AG10803 (cell line): ENCODE results near the gene ATAD3C.
"Not testable (repeated sequence)": the region's sequence is repeated elsewhere in the genome, so short reads cannot be mapped to it uniquely, and the experiment has no call there.

Experiments
- DNase-seq: peaks from one replicate; pipeline ENCODE4 v3.0.0; 2010; ENCODE audit warnings: low read depth
- H3K4me3 ChIP-seq: 2 replicates; pipeline ENCODE4 v1.5.1; 2011; ENCODE audit warnings: mild to moderate bottlenecking, low read length, control low read depth
- TF ChIP-seq, protein P1 (sequence below): conservative IDR thresholded peaks from 2 replicates; pipeline ENCODE4 v1.5.1; 2011; ENCODE audit warnings: mild to moderate bottlenecking, low read length, control low read depth, inconsistent platforms

Gene ATAD3C

DNA sequence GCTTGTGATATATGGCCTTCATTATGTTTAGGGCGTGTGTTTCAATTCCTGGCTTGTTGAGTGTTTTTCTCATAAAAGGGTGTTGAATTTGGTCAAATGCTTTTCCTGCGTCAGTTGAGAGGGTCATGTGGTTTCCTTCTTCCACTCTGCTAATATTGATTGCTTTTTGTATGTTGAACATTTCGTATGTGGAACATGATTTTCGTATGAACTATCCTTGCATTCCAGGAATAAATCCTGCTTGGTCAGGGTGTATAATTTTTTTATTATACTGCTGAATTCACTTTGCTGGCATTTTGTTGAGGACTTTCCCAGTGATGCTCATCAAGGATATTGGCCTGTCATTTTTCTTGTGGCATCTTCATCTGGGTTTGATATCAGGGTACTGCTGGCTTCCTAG, 57.8 kb downstream of the ATAD3C start:
- DNase-seq: no peak
- TF ChIP-seq, protein P1, sequence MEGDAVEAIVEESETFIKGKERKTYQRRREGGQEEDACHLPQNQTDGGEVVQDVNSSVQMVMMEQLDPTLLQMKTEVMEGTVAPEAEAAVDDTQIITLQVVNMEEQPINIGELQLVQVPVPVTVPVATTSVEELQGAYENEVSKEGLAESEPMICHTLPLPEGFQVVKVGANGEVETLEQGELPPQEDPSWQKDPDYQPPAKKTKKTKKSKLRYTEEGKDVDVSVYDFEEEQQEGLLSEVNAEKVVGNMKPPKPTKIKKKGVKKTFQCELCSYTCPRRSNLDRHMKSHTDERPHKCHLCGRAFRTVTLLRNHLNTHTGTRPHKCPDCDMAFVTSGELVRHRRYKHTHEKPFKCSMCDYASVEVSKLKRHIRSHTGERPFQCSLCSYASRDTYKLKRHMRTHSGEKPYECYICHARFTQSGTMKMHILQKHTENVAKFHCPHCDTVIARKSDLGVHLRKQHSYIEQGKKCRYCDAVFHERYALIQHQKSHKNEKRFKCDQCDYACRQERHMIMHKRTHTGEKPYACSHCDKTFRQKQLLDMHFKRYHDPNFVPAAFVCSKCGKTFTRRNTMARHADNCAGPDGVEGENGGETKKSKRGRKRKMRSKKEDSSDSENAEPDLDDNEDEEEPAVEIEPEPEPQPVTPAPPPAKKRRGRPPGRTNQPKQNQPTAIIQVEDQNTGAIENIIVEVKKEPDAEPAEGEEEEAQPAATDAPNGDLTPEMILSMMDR: no peak
- no peak overlapping the region for H3K4me3 ChIP-seq

DNA sequence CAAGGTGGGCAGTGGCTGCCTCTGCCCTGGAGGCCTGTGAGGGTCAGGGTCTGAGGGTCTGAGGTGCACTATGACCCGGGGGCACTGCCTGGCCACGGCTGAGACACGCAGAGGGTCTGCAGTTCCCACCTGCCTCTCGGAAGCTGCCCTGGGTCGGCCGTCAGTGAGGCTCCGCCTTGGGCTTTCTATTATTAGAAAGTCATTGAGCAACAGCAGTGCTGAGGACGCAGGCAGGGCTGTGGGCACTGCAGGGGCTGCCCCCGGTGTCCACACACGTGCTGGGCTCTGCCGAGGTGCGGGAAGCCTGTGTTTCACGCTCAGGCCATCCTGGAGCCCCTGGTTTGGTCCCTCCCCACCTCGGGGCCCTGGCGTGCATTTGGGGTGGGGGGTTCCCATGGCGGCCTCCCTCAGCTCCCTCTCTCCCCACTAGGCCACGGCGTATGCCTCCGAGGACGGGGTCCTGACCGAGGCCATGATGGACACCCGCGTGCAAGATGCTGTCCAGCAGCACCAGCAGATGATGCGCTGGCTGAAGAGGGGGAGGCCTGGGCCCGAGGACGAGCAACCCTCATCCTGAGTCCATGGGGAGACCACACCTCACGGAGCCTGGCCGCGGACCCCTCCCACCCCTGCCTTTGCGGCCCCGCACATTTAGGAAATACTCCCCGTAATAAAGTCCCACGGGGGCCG, 59.4 kb downstream of the ATAD3C start:
- not testable (repeated sequence) for DNase-seq

GRCh38 chr1:1509465-1509850, 60.0 kb downstream of the ATAD3C start:
- not testable (repeated sequence) for DNase-seq, H3K4me3 ChIP-seq

More for the DNA sequence above, 59.4 kb downstream of the ATAD3C start:
- not testable (repeated sequence) for H3K4me3 ChIP-seq

GRCh38 chr1:1510912-1511532, 61.5 kb downstream of the ATAD3C start:
- DNase-seq: no peak
- TF ChIP-seq, protein P1: peak; percentile 22; the same call in 1 of the 2 replicates
- peak overlapping the region; percentile 89 for H3K4me3 ChIP-seq

DNA sequence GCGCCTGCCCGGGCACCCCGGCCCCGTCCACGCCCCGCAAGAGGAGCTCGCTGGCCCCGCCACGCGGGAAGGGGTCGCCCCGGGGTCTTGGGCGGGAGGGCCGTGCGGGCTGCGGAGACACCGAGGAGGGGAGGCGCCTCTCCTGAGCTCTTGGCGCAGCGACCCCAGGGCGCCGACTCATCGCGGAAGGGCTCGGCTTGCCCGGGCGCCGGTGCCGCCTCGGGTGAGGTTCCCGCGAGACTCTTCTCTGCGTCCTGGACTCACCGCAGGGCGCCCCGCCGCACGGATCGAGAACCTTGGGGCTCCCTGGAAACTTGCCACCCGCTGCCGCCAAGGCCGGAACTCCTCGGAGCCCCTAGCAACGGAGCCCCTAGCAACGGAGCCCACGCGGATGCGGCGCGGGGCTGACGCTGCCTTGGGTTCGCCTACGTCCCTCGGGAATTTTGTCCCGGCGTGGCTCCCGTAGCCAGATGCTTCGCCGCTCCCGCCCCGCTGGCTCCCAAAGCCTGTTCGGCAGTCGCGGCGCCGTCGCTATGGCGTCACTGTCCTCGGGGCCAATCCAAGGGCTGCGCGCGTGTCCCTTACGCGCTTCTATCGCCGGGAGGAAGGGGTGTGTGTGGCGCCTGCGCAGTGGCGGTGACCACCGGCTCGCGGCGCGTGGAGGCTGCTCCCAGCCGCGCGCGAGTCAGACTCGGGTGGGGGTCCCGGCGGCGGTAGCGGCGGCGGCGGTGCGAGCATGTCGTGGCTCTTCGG, 62.2 kb downstream of the ATAD3C start, which contains the start of gene ATAD3A:
Gene ATAD3A (plus strand): TSS at position 630 of the 753 bp plus-strand sequence. CDS start 107 bp downstream, at position 737.
- peak; percentile 98 for DNase-seq
- peak within 1 kb of the TSS; percentile 89 for H3K4me3 ChIP-seq
- TF ChIP-seq, protein P1: no peak

- not testable (repeated sequence) for DNase-seq
- H3K4me3 ChIP-seq: peak overlapping the region; percentile 89
These were observed 62.9 kb downstream of the ATAD3C start for GRCh38 chr1:1512425-1512824.

- not testable (repeated sequence) for DNase-seq, H3K4me3 ChIP-seq
These were observed 64.2 kb downstream of the ATAD3C start for GRCh38 chr1:1513675-1514074.

DNA sequence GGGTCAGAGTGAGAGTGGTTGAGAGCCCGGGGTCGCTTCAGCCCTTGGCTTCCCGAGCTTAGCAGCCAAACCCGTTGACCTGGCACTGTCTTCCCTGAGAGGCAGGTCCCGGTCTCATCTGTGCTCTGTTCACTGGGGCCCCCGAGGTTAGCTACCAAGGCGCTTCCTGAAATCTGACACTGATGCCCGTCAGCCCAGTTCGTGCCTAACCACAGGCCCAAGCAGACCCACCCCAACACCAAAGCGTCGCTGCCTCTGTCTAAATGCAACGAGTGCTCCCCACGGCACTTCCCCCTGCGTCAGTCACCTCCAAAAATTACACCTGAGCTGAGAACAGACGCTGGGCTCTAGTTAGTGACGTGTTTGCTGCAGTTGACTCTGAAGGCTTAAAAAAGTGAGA, 64.9 kb downstream of the ATAD3C start:
- H3K4me3 ChIP-seq, DNase-seq: not testable (repeated sequence)

DNA sequence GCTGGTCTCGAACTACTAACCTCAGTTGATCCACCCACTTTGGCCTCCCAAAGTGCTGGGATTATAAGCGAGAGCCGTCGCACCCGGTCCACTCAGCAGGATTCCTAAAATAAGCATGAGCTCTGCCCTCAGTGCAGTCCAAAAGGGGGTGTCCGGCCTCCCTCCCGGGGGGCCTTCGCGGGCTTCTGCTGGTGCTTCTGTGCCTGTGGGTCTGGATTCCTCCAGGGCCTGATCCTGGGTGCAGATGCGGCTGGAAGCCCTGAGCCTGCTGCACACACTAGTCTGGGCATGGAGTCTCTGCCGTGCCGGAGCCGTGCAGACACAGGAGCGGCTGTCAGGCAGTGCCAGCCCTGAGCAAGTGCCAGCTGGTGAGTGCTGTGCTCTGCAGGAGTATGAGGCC, 67.4 kb downstream of the ATAD3C start:
- not testable (repeated sequence) for DNase-seq, H3K4me3 ChIP-seq

GRCh38 chr1:1517973-1518620, 68.6 kb downstream of the ATAD3C start:
- H3K4me3 ChIP-seq: no peak overlapping the region
- TF ChIP-seq, protein P1: no peak
- no peak for DNase-seq

- DNase-seq, H3K4me3 ChIP-seq: not testable (repeated sequence)
These were observed 69.1 kb downstream of the ATAD3C start for GRCh38 chr1:1518621-1519007.
